Lower leg skin (tissue), 4 donors: ENCODE measurements around the gene STEEP1. TPM values are rescaled to one million over a fixed set of nuclear protein-coding genes. Genes with fewer than 3 reads are reported as not detected.

Source experiments
- DNase-seq, 2 donors: peaks; one replicate each; pipeline ENCODE4 v3.0.0-alpha.2; 2019; ENCODE audit warnings: low spot score in 2 of 2
- H3K4me3 ChIP-seq: fragments of 200-600 bp; sonication (generic); 2 replicates; pipeline ENCODE4 v1.5.1; 2017; ENCODE audit warnings: mild to moderate bottlenecking, low read depth; ENCODE audit not compliant: poor library complexity, severe bottlenecking
- POLR2A ChIP-seq, 2 donors: fragments of 450-650 bp; IDR thresholded peaks; one replicate each; pipeline ENCODE4 v1.6.1; 2016 to 2017; ENCODE audit warnings: antibody characterized with exemption in 2 of 2, mild to moderate bottlenecking in 1 of 2, moderate library complexity in 1 of 2
- WGBS, 2 donors: methylation state at CpG; one replicate each; pipeline ENCODE4 v1.1.5; 2018; 5-methylcytosine and 5-hydroxymethylcytosine counted together
- intact Hi-C: fragments of 100-400 bp; cut with DNase I; formaldehyde crosslinking; loops from one replicate; pipeline ENCODE4 v1.15.0; 2023; ENCODE audit warnings: low total_unique reads
- total RNA-seq, 4 donors: library from RNA; depleted of rRNA; stranded (reverse); fragments of >200 nt; gene quantifications; one replicate each; pipeline ENCODE4 v1.1.0, GENCODE V29; 2016
- TF ChIP-seq, protein P1 (sequence below), 3 donors: fragments of 450-650 bp; IDR thresholded peaks; one replicate each; pipeline ENCODE4 v1.5.1; 2016; ENCODE audit warnings: antibody characterized with exemption in 3 of 3, mild to moderate bottlenecking in 3 of 3, moderate library complexity in 2 of 3

The STEEP1 gene
- total RNA-seq, 4 donors from 2014 or later = 25.9 to 29.4 (median 27.8) TPM

DNA sequence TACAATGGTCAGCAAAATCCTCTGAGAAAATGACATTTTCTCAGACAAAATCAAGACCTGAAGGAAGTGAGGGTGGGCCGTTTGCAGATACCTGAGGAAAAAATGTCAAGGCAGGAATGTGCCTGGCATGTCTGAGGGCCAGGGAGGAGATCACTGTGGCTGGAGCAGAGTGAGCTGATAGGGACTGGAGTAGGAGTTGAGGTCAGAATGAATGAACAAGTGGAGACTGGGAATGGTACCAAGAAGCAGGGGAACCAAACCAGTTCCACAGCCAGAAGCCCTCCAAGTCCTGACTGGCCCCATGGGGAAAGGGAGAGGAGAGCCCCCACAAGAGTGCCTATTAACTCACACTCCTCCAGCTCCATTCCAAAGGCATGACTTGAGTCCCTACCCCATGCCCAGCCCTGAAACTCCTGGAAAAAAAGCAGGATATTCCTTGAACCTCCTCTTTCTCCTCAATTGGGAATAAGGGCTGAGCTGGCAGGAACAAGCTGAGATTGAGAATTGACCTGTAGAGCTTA is 41.5 kb downstream of the STEEP1 start:
- no peak overlapping the region for H3K4me3 ChIP-seq
- 61 to 67% methylated on average over 1 of the region's 1 CpG for WGBS, 2 donors
- DNase-seq = no peak
- intact Hi-C loops = no loop called here
- TF ChIP-seq POLR2A (IDR thresholded peaks at IDR 0.05) = no peak
- TF ChIP-seq, protein P1, sequence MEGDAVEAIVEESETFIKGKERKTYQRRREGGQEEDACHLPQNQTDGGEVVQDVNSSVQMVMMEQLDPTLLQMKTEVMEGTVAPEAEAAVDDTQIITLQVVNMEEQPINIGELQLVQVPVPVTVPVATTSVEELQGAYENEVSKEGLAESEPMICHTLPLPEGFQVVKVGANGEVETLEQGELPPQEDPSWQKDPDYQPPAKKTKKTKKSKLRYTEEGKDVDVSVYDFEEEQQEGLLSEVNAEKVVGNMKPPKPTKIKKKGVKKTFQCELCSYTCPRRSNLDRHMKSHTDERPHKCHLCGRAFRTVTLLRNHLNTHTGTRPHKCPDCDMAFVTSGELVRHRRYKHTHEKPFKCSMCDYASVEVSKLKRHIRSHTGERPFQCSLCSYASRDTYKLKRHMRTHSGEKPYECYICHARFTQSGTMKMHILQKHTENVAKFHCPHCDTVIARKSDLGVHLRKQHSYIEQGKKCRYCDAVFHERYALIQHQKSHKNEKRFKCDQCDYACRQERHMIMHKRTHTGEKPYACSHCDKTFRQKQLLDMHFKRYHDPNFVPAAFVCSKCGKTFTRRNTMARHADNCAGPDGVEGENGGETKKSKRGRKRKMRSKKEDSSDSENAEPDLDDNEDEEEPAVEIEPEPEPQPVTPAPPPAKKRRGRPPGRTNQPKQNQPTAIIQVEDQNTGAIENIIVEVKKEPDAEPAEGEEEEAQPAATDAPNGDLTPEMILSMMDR (IDR thresholded peaks at IDR 0.05) = no peak

- no peak overlapping the region for H3K4me3 ChIP-seq
- WGBS, 2 donors = 77 to 84% methylated on average over 6 of the region's 6 CpGs
- DNase-seq = no peak
- intact Hi-C loops = no loop called here
- TF ChIP-seq, protein P1 (IDR thresholded peaks at IDR 0.05) = no peak
- no peak for TF ChIP-seq POLR2A (IDR thresholded peaks at IDR 0.05)
These were observed 44.0 kb downstream of the STEEP1 start for GRCh38 chrX:119521246-119521645.

DNA sequence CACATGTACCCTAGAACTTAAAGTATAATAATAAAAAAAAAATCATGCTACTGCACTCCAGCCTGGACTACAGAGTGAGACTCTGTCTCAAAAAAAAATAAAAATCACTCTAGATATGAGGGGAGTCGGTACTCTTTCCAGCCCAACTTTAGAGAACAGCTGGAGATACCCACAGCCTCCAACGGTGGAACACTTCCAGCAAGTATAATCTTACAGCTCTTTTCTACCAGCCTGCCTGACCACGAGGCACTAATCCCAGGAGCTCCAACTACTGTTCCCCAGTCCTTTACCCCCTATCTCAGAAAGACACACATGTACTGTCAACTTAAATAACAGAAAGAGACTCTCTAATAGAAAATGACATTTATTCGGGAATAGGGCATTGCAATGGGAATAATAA is 46.8 kb downstream of the STEEP1 start:
- no peak for DNase-seq
- 83 to 92% methylated on average over 4 of the region's 4 CpGs for WGBS, 2 donors
- intact Hi-C loops = loop anchor here (5.0 kb wide), 1 partner anchor 209 kb away; no protein-coding TSS in a partner anchor
- TF ChIP-seq, protein P1 (IDR thresholded peaks at IDR 0.05) = no peak
- TF ChIP-seq POLR2A (IDR thresholded peaks at IDR 0.05) = no peak
- H3K4me3 ChIP-seq = no peak overlapping the region

DNA sequence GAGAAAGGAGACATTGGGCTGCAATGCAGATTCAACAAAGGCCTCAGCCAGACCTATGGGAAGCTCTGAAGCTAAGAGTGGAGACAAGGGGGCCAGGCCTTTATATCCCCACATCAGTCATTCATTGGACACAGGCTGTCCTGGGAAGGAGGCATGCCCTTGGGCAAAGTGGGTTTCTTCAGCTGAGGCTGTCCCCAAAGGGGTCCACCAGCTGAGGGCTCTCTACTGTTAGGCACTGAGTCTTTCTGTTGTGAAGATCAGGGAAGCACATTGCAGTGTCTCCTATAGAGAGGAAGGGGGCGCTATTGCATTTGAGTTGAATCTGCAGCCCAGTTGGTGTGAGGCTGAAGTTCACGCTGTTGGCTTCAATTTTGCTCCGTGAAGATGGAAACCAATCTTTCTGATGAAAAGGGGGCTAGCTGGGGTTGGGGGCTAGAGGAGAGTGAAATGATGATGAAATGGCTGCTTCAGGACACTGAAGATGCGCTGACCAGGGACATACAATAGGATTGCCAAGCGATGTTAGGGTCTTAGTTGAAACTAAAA is 49.0 kb downstream of the STEEP1 start:
- 38 to 40% methylated on average over 5 of the region's 5 CpGs for WGBS, 2 donors
- intact Hi-C loops = loop anchor here (5.0 kb wide), 1 partner anchor 211 kb away; no protein-coding TSS in a partner anchor
- DNase-seq = no peak
- no peak for TF ChIP-seq POLR2A (IDR thresholded peaks at IDR 0.05)
- TF ChIP-seq, protein P1 (IDR thresholded peaks at IDR 0.05) = peak in 1 of 3 donors; percentile 36
- H3K4me3 ChIP-seq = no peak overlapping the region

DNA sequence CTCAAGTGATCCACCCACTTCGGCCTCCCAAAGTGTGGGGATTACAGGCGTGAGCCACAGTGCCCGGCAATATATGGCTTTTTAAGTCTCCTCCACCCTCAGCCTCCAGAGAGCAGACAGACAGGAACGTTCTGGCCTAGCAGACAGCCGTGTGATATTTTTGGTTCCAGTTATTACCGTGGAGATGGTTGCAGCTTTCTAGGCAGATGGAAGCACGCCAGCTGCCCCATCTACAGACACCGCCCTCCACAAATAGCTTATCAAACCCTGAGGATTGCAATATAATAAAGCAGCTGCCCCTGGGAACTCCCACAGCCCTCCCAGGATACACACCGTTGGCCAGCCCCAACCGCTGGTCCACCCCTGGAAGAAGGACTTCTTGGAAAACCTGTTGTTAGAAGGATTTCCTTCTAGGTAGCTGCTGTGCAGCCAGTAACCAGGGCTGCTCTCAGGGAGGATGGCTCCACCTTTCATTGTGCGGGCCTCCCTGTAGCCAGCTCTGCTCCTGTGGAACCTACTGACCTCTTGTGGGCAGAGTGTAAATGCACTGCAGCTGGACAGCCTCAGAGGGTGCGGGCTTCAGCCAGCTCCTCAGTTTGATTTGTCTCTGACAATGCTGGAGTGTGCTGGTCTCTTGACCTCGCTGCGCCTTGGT is 52.9 kb downstream of the STEEP1 start:
- no peak overlapping the region for H3K4me3 ChIP-seq
- no peak for TF ChIP-seq POLR2A (IDR thresholded peaks at IDR 0.05)
- TF ChIP-seq, protein P1 (IDR thresholded peaks at IDR 0.05) = no peak
- intact Hi-C loops = no loop called here
- peak; percentile 36 to 85 for DNase-seq
- WGBS, 2 donors = 40 to 65% methylated on average over 14 of the region's 14 CpGs
